Erythroblast (primary cell): ENCODE results near the gene ACTMAP.
"Not testable (repeated sequence)": the region's sequence is repeated elsewhere in the genome, so short reads cannot be mapped to it uniquely, and the experiment has no call there.

ENCODE experiments used
- DNase-seq, 2 experiments: peaks; one replicate each; lab custom pipeline; 2025; lab: John Stamatoyannopoulos, UW
- GATA1 ChIP-seq: IDR thresholded peaks from 2 replicates; pipeline ENCODE4 v1.6.1; 2011; ENCODE audit warnings: low read depth, mild to moderate bottlenecking, control low read depth, low read length, moderate library complexity
- POLR2A ChIP-seq: IDR thresholded peaks from 2 replicates; pipeline ENCODE4 v1.6.1; 2011; ENCODE audit warnings: mild to moderate bottlenecking, low read length

Gene ACTMAP

GRCh38 chr19:40750058-40750873 is at the start of gene ACTMAP:
TSS of gene ACTMAP (minus strand) at chr19:40750477. CDS start at chr19:40749803, 674 bp downstream.
- peak; percentile 100 for DNase-seq
- TF ChIP-seq POLR2A: no peak
- no peak for TF ChIP-seq GATA1

- TF ChIP-seq POLR2A: no peak
- TF ChIP-seq GATA1: no peak
- peak; percentile 49 to 67 for DNase-seq
Measured at GRCh38 chr19:40799558-40800338, 49.5 kb upstream of the ACTMAP start.

GRCh38 chr19:40798683-40799557 is 48.6 kb upstream of the ACTMAP start, which contains the start of gene EGLN2:
TSS of gene EGLN2 (plus strand) at chr19:40799191. CDS start at chr19:40800573, 1,382 bp downstream.
- TF ChIP-seq POLR2A: peak; percentile 46
- TF ChIP-seq GATA1: no peak
- DNase-seq: peak; percentile 100

GRCh38 chr19:40797963-40798682 is 47.8 kb upstream of the ACTMAP start:
- DNase-seq: peak; percentile 85 to 89
- TF ChIP-seq GATA1 (no peak), POLR2A (peak; percentile 75)

- TF ChIP-seq POLR2A (no peak), GATA1 (no peak)
- no peak for DNase-seq
Measured at GRCh38 chr19:40797166-40797962, 47.1 kb upstream of the ACTMAP start.

GRCh38 chr19:40791996-40792395 is 41.7 kb upstream of the ACTMAP start:
- no peak for DNase-seq
- TF ChIP-seq GATA1 (no peak), POLR2A (no peak)

- TF ChIP-seq POLR2A: no peak
- no peak for TF ChIP-seq GATA1
- DNase-seq: no peak
Measured at GRCh38 chr19:40791349-40791748, 41.1 kb upstream of the ACTMAP start.

- TF ChIP-seq POLR2A (no peak), GATA1 (no peak)
- DNase-seq: no peak
Measured at GRCh38 chr19:40786060-40787037, 36.1 kb upstream of the ACTMAP start.

- TF ChIP-seq GATA1 (no peak), POLR2A (no peak)
- no peak for DNase-seq
Measured at GRCh38 chr19:40785526-40785925, 35.2 kb upstream of the ACTMAP start.

GRCh38 chr19:40784146-40784545 is 33.9 kb upstream of the ACTMAP start:
- not testable (repeated sequence) for DNase-seq

- no peak for DNase-seq
- no peak for TF ChIP-seq GATA1
- no peak for TF ChIP-seq POLR2A
Measured at GRCh38 chr19:40783711-40784110, 33.4 kb upstream of the ACTMAP start.
